Esophagus (tissue), 2 donors: ENCODE data around the gene IGF1R. TPM values are rescaled to one million over a fixed set of nuclear protein-coding genes. Genes with fewer than 3 reads are reported as not detected.

Source experiments
- H3K27ac ChIP-seq, 2 donors: one replicate each; pipeline ENCODE4 v1.5.1; 2013; ENCODE audit warnings: low read depth in 2 of 2, mild to moderate bottlenecking in 2 of 2, inconsistent platforms in 1 of 2, low read length in 1 of 2, moderate library complexity in 1 of 2
- H3K27me3 ChIP-seq, 2 donors: one replicate each; pipeline ENCODE4 v1.6.1; 2013; ENCODE audit warnings: low read length in 2 of 2, control low read depth in 1 of 2, mild to moderate bottlenecking in 1 of 2; ENCODE audit not compliant: insufficient read depth in 2 of 2, control insufficient read depth in 1 of 2
- H3K36me3 ChIP-seq, 2 donors: one replicate each; pipeline ENCODE4 v1.6.1; 2013; ENCODE audit warnings: low read length in 1 of 2; ENCODE audit not compliant: control insufficient read depth in 2 of 2, insufficient read depth in 2 of 2
- H3K4me1 ChIP-seq, 2 donors: one replicate each; pipeline ENCODE4 v1.6.1; 2013; ENCODE audit warnings: low read length in 1 of 2; ENCODE audit not compliant: control insufficient read depth in 2 of 2, insufficient read depth in 2 of 2
- H3K4me3 ChIP-seq, 2 donors: one replicate each; pipeline ENCODE4 v1.5.1; 2013; ENCODE audit warnings: low read length in 2 of 2, mild to moderate bottlenecking in 2 of 2, low read depth in 1 of 2, moderate library complexity in 1 of 2
- H3K9me3 ChIP-seq, 2 donors: one replicate each; pipeline ENCODE4 v1.6.1; 2013; ENCODE audit warnings: mild to moderate bottlenecking in 2 of 2, low read depth in 1 of 2, low read length in 1 of 2, moderate library complexity in 1 of 2; ENCODE audit not compliant: control insufficient read depth in 2 of 2, insufficient read depth in 1 of 2
- WGBS, 2 donors: extraction: QIAGEN DNeasy Blood & Tissue Kit; methylation state at CpG; one replicate each; pipeline ENCODE4 v1.1.7; 2013; 5-methylcytosine and 5-hydroxymethylcytosine counted together
- polyA plus RNA-seq, 2 donors: library from polyadenylated mRNA; stranded (reverse); fragments of 200-250 nt; gene quantifications; one replicate each; pipeline ENCODE4 v1.2.3, GENCODE V29; 2013
- donor health status: healthy with polysubstance abuse.
- donor health status: Bipolar disorder and iron deficiency.

The IGF1R gene
- polyA plus RNA-seq, 2 donors: 4.1 to 4.4 TPM

DNA sequence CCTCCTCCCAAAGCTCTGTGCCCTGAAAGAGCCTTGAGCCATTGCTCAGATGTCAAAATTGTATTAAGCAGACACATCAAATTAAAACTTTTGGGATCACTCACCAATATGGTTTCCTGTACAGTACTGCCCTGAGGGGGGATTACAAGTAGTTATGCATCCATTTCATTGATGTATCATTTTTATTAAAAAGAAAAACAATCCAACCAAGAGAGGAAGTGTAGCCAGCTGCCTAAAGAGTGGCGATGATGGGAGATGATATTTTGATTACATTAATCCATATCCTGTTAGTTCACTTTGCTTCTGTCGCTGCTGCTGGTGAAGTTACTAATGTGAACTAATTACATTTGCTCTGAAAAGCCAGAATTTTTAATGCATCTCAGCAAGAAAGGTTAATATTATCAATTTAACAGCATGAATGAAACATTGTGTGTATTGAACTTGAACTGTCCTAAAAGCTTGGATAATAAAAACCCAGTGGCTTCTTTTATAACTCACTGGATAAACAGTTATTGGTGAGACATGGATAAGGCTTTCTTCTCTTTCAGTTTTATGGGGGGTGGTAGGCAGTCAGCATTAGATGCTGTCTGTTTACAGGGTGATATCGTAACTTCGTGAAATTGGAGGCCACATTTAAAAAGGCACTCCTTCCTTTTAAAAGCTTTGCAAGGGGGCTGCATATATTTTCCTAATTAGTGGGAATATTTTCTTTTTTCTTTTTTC is 87.7 kb downstream of the IGF1R start:
- Histone ChIP-seq H3K4me3 (no peak overlapping the region), H3K36me3 (no peaks in the 10 kb centered on the region), H3K9me3 (no peaks in the 10 kb centered on the region), H3K27ac (no peak overlapping the region), H3K27me3 (no peaks in the 10 kb centered on the region), H3K4me1 (peaks cover 10 to 13% of the 10 kb centered on the region in 2 donors)
- WGBS, 2 donors: 61 to 65% methylated on average over 4 of the region's 4 CpGs

- Histone ChIP-seq H3K27me3 (no peaks in the 10 kb centered on the region), H3K27ac (no peak overlapping the region), H3K4me3 (no peak overlapping the region), H3K4me1 (peaks cover 8 to 10% of the 10 kb centered on the region in 2 donors), H3K9me3 (no peaks in the 10 kb centered on the region), H3K36me3 (no peaks in the 10 kb centered on the region)
- WGBS, 2 donors: 89 to 95% methylated on average over 6 of the region's 6 CpGs
These were observed 88.8 kb downstream of the IGF1R start for GRCh38 chr15:98737159-98737558.

GRCh38 chr15:98737721-98738120 is 89.4 kb downstream of the IGF1R start:
- WGBS, 2 donors: 82 to 88% methylated on average over 7 of the region's 7 CpGs
- H3K9me3 ChIP-seq: no peaks in the 10 kb centered on the region
- H3K36me3 ChIP-seq: no peaks in the 10 kb centered on the region
- no peak overlapping the region for H3K27ac ChIP-seq
- H3K27me3 ChIP-seq: no peaks in the 10 kb centered on the region
- peaks cover 5 to 10% of the 10 kb centered on the region in 2 donors for H3K4me1 ChIP-seq
- no peak overlapping the region for H3K4me3 ChIP-seq

DNA sequence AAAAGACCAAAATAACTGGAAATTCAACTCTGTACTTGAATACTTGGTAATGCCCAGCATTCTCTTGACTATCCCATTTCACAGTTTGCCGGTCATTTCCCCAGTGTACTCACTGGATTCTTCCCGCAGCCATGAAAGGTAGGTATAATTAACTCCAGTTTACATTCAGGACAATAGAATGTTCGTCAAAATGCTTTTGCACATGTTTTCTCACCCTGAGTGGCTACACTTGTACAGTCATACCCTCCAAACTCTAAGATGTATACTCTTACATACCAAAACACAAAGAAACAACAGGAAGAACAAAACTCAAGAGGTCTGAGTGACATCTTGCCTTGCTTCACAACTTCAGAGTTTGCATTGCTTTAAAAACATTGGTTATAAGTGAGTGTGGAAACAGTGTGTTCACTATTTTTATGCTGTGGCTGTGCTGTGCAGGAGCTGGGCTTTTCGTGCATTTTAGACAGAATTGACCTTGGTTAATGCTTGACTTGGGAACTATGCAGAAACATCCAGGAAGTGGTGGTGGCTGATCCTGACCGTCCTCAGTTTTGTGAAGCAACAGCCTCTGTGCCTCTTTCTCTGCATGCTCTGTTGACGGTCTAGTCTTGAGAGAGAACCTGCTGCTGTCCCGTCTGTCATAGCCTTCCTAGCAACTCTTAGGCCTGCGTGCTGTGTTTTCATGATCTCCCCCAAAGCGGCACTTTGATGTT is 90.5 kb downstream of the IGF1R start:
- no peaks in the 10 kb centered on the region for H3K36me3 ChIP-seq
- no peak overlapping the region for H3K4me3 ChIP-seq
- H3K27ac ChIP-seq: no peak overlapping the region
- no peaks in the 10 kb centered on the region for H3K9me3 ChIP-seq
- 74 to 80% methylated on average over 9 of the region's 9 CpGs for WGBS, 2 donors
- H3K4me1 ChIP-seq: peaks cover 5 to 10% of the 10 kb centered on the region in 2 donors
- H3K27me3 ChIP-seq: no peaks in the 10 kb centered on the region

DNA sequence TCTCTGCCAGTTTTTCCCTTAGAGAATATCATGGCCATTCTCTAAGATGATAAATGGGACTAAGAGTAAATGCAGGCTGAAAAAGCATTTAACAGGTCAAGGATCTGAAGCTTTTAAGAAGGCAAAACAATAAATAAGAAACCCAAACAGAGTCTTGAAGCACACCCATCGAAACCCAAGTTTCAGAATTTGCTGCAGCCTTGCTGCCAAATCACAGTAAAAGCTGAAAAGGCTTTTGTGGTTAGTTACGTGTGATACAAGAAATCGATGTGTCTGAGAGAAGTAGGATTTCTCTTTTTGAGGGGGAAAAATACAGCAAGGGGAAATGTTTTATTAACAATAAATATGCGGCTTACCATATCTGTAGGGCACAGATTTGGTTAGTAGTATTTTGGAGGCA is 92.0 kb downstream of the IGF1R start:
- H3K36me3 ChIP-seq: no peaks in the 10 kb centered on the region
- no peak overlapping the region for H3K4me3 ChIP-seq
- no peaks in the 10 kb centered on the region for H3K27me3 ChIP-seq
- no peaks in the 10 kb centered on the region for H3K9me3 ChIP-seq
- H3K27ac ChIP-seq: no peak overlapping the region
- WGBS, 2 donors: 76 to 77% methylated on average over 4 of the region's 4 CpGs
- H3K4me1 ChIP-seq: peaks cover 7 to 9% of the 10 kb centered on the region in 2 donors

- no peaks in the 10 kb centered on the region for H3K36me3 ChIP-seq
- peaks cover 7% of the 10 kb centered on the region in 2 donors for H3K4me1 ChIP-seq
- no peak overlapping the region for H3K27ac ChIP-seq
- no peaks in the 10 kb centered on the region for H3K9me3 ChIP-seq
- H3K27me3 ChIP-seq: no peaks in the 10 kb centered on the region
- WGBS, 2 donors: 81 to 88% methylated on average over 4 of the region's 4 CpGs
- no peak overlapping the region for H3K4me3 ChIP-seq
These were observed 92.6 kb downstream of the IGF1R start for GRCh38 chr15:98740963-98741362.

GRCh38 chr15:98743177-98743576 is 94.8 kb downstream of the IGF1R start:
- no peaks in the 10 kb centered on the region for H3K9me3 ChIP-seq
- peaks cover 4 to 8% of the 10 kb centered on the region in 2 donors for H3K4me1 ChIP-seq
- WGBS, 2 donors: 71 to 74% methylated on average over 6 of the region's 6 CpGs
- no peaks in the 10 kb centered on the region for H3K36me3 ChIP-seq
- peak overlapping the region; percentile 21 to 30 for H3K27ac ChIP-seq
- no peak overlapping the region for H3K4me3 ChIP-seq
- H3K27me3 ChIP-seq: no peaks in the 10 kb centered on the region

DNA sequence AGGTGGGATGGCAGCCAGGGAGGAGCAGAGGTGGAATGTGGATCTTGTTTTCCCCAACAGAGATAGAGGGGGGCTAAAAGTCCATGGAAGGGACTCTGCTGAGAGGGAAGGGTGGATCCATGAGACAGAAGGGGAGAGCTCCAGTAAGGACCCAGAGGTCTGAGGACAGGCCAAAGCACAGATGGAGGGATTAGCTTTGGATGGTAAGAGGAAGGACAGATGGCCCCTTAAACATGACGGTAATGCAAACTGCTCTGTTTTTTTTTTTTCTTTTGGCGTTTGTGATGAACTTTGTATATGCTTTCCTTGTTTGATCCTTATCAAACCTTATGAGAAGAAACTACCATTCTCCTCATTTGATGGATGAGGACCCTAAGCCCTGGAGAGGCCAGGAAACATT is 96.2 kb downstream of the IGF1R start:
- Histone ChIP-seq H3K4me3 (no peak overlapping the region), H3K27me3 (no peaks in the 10 kb centered on the region), H3K4me1 (peaks cover 4 to 8% of the 10 kb centered on the region in 2 donors), H3K9me3 (no peaks in the 10 kb centered on the region), H3K27ac (no peak overlapping the region), H3K36me3 (no peaks in the 10 kb centered on the region)
- 67 to 72% methylated on average over 2 of the region's 2 CpGs for WGBS, 2 donors

DNA sequence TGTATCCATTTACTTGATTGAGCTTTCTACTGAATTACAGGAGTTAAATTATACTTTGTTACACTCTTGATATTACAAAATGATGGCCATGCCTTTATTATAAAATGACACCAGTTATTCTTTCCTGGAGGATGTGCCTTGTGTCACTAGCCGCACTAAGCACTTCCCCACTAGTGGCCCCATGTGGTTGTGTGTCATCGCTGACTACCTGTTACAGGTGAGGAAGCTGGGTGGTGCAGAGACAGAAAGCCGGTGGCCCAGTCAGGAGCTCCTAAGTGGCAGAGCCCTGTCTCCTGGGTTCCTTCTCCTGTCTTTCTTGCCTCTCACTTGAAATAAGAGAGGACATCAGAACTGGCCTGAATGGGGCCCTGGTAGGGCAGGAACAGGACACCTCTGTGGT is 96.8 kb downstream of the IGF1R start:
- Histone ChIP-seq H3K4me1 (peaks cover 4 to 6% of the 10 kb centered on the region in 2 donors), H3K36me3 (no peaks in the 10 kb centered on the region), H3K9me3 (no peaks in the 10 kb centered on the region), H3K27me3 (no peaks in the 10 kb centered on the region), H3K27ac (peak overlapping the region in 1 of 2 donors; percentile 41), H3K4me3 (no peak overlapping the region)
- 60 to 66% methylated on average over 3 of the region's 3 CpGs for WGBS, 2 donors
